IPS DF 4.7 (cell line): ENCODE measurements around the gene OR10P1.

Experiments
- DNase-seq: peaks from one replicate; pipeline ENCODE4 v3.0.0-alpha.2; 2013; ENCODE audit warnings: low spot score; ENCODE audit errors: extremely low read depth

OR10P1 gene

GRCh38 chr12:55651299-55651683 lies 14.6 kb downstream of the OR10P1 start:
- DNase-seq = no peak

GRCh38 chr12:55652352-55652751 lies 15.7 kb downstream of the OR10P1 start:
- no peak for DNase-seq

GRCh38 chr12:55653031-55653430 lies 16.3 kb downstream of the OR10P1 start:
- no peak for DNase-seq

- DNase-seq = no peak
These were observed 18.0 kb downstream of the OR10P1 start for GRCh38 chr12:55654511-55655214.

GRCh38 chr12:55657212-55657611 lies 20.5 kb downstream of the OR10P1 start:
- DNase-seq = no peak

GRCh38 chr12:55658212-55658611 lies 21.5 kb downstream of the OR10P1 start:
- no peak for DNase-seq

- no peak for DNase-seq
These were observed 22.1 kb downstream of the OR10P1 start for GRCh38 chr12:55658635-55659391.

- no peak for DNase-seq
These were observed 23.0 kb downstream of the OR10P1 start for GRCh38 chr12:55659486-55660385.

- DNase-seq = no peak
These were observed 26.7 kb downstream of the OR10P1 start for GRCh38 chr12:55663391-55663790.

GRCh38 chr12:55664826-55665225 lies 28.1 kb downstream of the OR10P1 start:
- DNase-seq = no peak

- DNase-seq = no peak
These were observed 29.8 kb downstream of the OR10P1 start for GRCh38 chr12:55666508-55666907.

GRCh38 chr12:55670276-55670675 lies 33.6 kb downstream of the OR10P1 start:
- no peak for DNase-seq

GRCh38 chr12:55671746-55672145 lies 35.1 kb downstream of the OR10P1 start:
- DNase-seq = no peak

- no peak for DNase-seq
These were observed 36.9 kb downstream of the OR10P1 start for GRCh38 chr12:55673638-55674037.

GRCh38 chr12:55675666-55676065 lies 39.0 kb downstream of the OR10P1 start:
- DNase-seq = no peak

GRCh38 chr12:55676707-55677106 lies 40.0 kb downstream of the OR10P1 start:
- DNase-seq = no peak

GRCh38 chr12:55679691-55680090 lies 43.0 kb downstream of the OR10P1 start:
- DNase-seq = no peak

GRCh38 chr12:55681142-55682077 lies 44.7 kb downstream of the OR10P1 start:
- DNase-seq = peak; percentile 75

GRCh38 chr12:55682087-55682796 lies 45.5 kb downstream of the OR10P1 start:
- DNase-seq = no peak

GRCh38 chr12:55683676-55684075 lies 47.0 kb downstream of the OR10P1 start:
- DNase-seq = no peak
